KMS-11 (cell line): ENCODE measurements around the gene PGA5.

Experiments used
- H2AFZ ChIP-seq: fragments of 200-600 bp; sonication (generic); 2 replicates; pipeline ENCODE4 v1.6.1; 2016; ENCODE audit warnings: antibody characterized with exemption, mixed run types, low read depth
- H3K27ac ChIP-seq: fragments of 200-600 bp; sonication (generic); 2 replicates; pipeline ENCODE4 v1.6.1; 2016; ENCODE audit warnings: mild to moderate bottlenecking, mixed run types
- H3K27me3 ChIP-seq: fragments of 200-600 bp; sonication (generic); 2 replicates; pipeline ENCODE4 v1.6.1; 2017; ENCODE audit warnings: mild to moderate bottlenecking, low read depth, mixed run types, moderate library complexity; ENCODE audit not compliant: insufficient read depth
- H3K36me3 ChIP-seq: fragments of 200-600 bp; sonication (generic); 2 replicates; pipeline ENCODE4 v1.6.1; 2017; ENCODE audit warnings: mild to moderate bottlenecking, mixed run types; ENCODE audit not compliant: insufficient read depth
- H3K4me1 ChIP-seq: fragments of 200-600 bp; sonication (generic); 2 replicates; pipeline ENCODE4 v1.6.1; 2016; ENCODE audit warnings: mild to moderate bottlenecking, low read depth, mixed run types; ENCODE audit not compliant: poor library complexity, severe bottlenecking
- H3K4me2 ChIP-seq: fragments of 200-600 bp; sonication (generic); 2 replicates; pipeline ENCODE4 v1.7.0; 2016; ENCODE audit warnings: mild to moderate bottlenecking, mixed run types
- H3K4me3 ChIP-seq: fragments of 200-600 bp; sonication (generic); IDR thresholded peaks from 2 replicates; pipeline ENCODE4 v1.6.1; 2017; ENCODE audit warnings: low read depth, low read length, mixed read lengths; ENCODE audit not compliant: insufficient read depth
- H3K79me2 ChIP-seq: fragments of 200-600 bp; sonication (generic); 2 replicates; pipeline ENCODE4 v1.6.1; 2016; ENCODE audit warnings: low read depth, mixed run types; ENCODE audit not compliant: insufficient read depth
- H3K9ac ChIP-seq: fragments of 200-600 bp; sonication (generic); 2 replicates; pipeline ENCODE4 v1.6.1; 2016; ENCODE audit warnings: mild to moderate bottlenecking, mixed run types
- H4K20me1 ChIP-seq: fragments of 200-600 bp; sonication (generic); 2 replicates; pipeline ENCODE4 v1.6.1; 2016; ENCODE audit warnings: mild to moderate bottlenecking, mixed run types; ENCODE audit not compliant: insufficient read depth
- CTCF ChIP-seq: fragments of 200-600 bp; sonication (generic); conservative IDR thresholded peaks from 2 replicates; pipeline ENCODE4 v1.6.1; 2017; ENCODE audit warnings: low read depth, mild to moderate bottlenecking, antibody characterized with exemption, low read length, moderate library complexity, mixed read lengths

Gene PGA5

DNA sequence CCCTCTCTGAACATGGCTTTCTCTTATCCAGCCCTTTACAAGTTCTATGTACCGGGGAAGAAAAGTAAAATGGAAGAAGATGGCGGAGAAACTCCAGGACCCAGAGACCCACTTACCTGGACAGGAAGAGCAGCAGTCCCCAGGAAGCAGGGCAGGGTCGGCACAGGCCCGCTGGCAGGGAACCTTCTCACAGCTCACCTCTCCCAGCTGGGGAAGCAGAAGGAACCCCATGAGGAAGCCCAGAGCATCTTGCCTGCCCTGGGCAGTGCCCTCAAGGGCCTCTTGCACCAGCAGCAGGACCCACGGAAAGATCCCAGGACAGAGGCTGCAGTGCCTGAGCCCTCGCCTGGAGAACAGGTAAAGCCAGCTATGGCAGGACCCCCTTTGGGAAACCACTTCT, 23.4 kb downstream of the PGA5 start:
- no peak overlapping the region for H3K4me2 ChIP-seq
- no peaks in the 10 kb centered on the region for H4K20me1 ChIP-seq
- H3K4me3 ChIP-seq, result no peak overlapping the region
- no peak for TF ChIP-seq CTCF
- H3K36me3 ChIP-seq, result no peaks in the 10 kb centered on the region
- no peak overlapping the region for H2AFZ ChIP-seq
- H3K9ac ChIP-seq, result no peak overlapping the region
- no peak overlapping the region for H3K27ac ChIP-seq
- no peaks in the 10 kb centered on the region for H3K79me2 ChIP-seq
- H3K27me3 ChIP-seq, result no peaks in the 10 kb centered on the region
- H3K4me1 ChIP-seq, result no peaks in the 10 kb centered on the region

- Histone ChIP-seq H3K9ac (no peak overlapping the region), H3K36me3 (no peaks in the 10 kb centered on the region), H3K79me2 (no peaks in the 10 kb centered on the region), H3K27ac (no peak overlapping the region), H3K4me1 (no peaks in the 10 kb centered on the region), H3K27me3 (no peaks in the 10 kb centered on the region), H3K4me2 (no peak overlapping the region), H3K4me3 (no peak overlapping the region), H4K20me1 (no peaks in the 10 kb centered on the region), H2AFZ (no peak overlapping the region)
- TF ChIP-seq CTCF, result no peak
Measured at GRCh38 chr11:61264795-61265194, 23.8 kb downstream of the PGA5 start.

- Histone ChIP-seq H3K4me3 (no peak overlapping the region), H3K27ac (no peak overlapping the region), H3K9ac (no peak overlapping the region), H3K4me1 (no peaks in the 10 kb centered on the region), H3K79me2 (no peaks in the 10 kb centered on the region), H3K4me2 (no peak overlapping the region), H2AFZ (no peak overlapping the region), H4K20me1 (no peaks in the 10 kb centered on the region), H3K27me3 (no peaks in the 10 kb centered on the region), H3K36me3 (no peaks in the 10 kb centered on the region)
- TF ChIP-seq CTCF, result no peak
Measured at GRCh38 chr11:61265357-61265756, 24.4 kb downstream of the PGA5 start.

GRCh38 chr11:61266602-61267001, 25.6 kb downstream of the PGA5 start:
- Histone ChIP-seq H3K9ac (no peak overlapping the region), H3K27me3 (no peaks in the 10 kb centered on the region), H3K79me2 (no peaks in the 10 kb centered on the region), H3K4me3 (no peak overlapping the region), H3K27ac (no peak overlapping the region), H3K36me3 (no peaks in the 10 kb centered on the region), H4K20me1 (no peaks in the 10 kb centered on the region), H3K4me1 (no peaks in the 10 kb centered on the region), H3K4me2 (no peak overlapping the region), H2AFZ (no peak overlapping the region)
- TF ChIP-seq CTCF, result no peak

DNA sequence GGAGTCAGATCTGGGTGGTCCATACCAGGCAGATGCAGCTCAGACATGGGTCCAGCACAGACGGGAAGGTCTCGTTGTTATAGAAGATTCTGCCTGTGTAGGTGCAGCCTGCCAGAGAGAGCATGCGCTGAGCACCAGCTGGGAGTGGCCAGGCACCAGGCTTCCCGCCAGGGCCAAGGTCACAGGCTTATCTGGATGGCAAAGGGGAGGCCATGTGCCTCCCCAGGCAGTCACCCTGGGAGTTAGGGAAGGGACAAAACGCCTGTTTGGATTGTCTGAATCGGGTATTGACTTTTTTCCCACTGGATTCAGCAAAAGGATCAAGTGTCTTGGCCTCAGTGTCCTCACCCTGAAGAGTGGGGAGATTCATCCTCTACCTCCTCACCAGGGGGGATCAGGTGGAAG, 26.5 kb downstream of the PGA5 start:
- no peaks in the 10 kb centered on the region for H3K4me1 ChIP-seq
- H3K27ac ChIP-seq, result no peak overlapping the region
- H3K9ac ChIP-seq, result no peak overlapping the region

More for the DNA sequence above, 26.5 kb downstream of the PGA5 start:
- no peaks in the 10 kb centered on the region for H3K36me3 ChIP-seq
- H3K27me3 ChIP-seq, result no peaks in the 10 kb centered on the region
- no peak overlapping the region for H2AFZ ChIP-seq
- H3K79me2 ChIP-seq, result no peaks in the 10 kb centered on the region
- no peak overlapping the region for H3K4me2 ChIP-seq
- no peaks in the 10 kb centered on the region for H4K20me1 ChIP-seq
- TF ChIP-seq CTCF, result no peak
- H3K4me3 ChIP-seq, result no peak overlapping the region
